GM21825 (cell line): ENCODE measurements around the gene NR1H4.
"Not testable (repeated sequence)": the region's sequence is repeated elsewhere in the genome, so short reads cannot be mapped to it uniquely, and the experiment has no call there.

Experiments
- ATAC-seq: cut with Tn5 transposase; IDR thresholded peaks from one replicate; pipeline ENCODE4 v1.9.1; 2021; ENCODE audit warnings: mild to moderate bottlenecking, moderate library complexity; ENCODE audit not compliant: unreplicated experiment

Gene NR1H4

DNA sequence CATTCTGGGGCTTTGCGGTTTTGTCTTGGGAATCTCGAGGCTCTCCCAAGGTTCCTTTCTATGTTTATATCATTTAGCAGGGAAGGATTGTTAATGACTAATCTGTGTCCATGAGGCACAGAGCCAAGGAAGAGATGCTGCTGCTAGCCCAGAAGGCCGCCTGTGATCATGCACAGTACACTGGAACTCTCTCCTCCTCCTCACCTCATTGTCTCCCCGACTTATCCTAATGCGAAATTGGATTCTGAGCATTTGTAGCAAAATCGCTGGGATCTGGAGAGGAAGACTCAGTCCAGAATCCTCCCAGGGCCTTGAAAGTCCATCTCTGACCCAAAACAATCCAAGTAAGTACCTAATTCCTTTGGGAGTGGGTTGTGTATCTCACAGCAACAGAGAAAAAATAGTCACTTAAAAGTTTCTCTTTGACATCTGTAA is at the start of gene NR1H4:
Gene NR1H4 (plus strand): TSS at position 151 of the 435 bp plus-strand sequence. CDS start 19,458 bp downstream, outside the sequence.
- ATAC-seq, result no peak

GRCh38 chr12:100426145-100426544 is 47.5 kb upstream of the NR1H4 start:
- ATAC-seq, result no peak

- no peak for ATAC-seq
Observed at GRCh38 chr12:100427078-100427477, 46.6 kb upstream of the NR1H4 start.

DNA sequence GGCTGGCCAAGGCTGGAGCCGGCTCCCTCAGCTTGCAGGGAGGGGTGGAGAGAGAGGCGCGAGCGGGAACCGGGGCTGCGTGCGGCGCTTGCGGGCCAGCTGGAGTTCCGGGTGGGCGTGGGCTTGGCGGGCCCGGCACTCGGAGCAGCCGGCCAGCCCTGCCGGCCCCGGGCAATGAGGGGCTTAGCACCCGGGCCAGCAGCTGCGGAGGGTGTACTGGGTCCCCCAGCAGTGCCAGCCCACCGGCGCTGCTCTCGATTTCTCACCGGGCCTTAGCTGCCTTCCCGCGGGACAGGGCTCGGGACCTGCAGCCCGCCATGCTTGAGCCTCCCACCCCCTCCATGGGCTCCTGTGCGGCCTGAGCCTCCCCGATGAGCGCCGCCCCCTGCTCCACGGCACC is 43.4 kb upstream of the NR1H4 start:
- ATAC-seq, result not testable (repeated sequence)

GRCh38 chr12:100433701-100434100 is 40.0 kb upstream of the NR1H4 start:
- no peak for ATAC-seq

DNA sequence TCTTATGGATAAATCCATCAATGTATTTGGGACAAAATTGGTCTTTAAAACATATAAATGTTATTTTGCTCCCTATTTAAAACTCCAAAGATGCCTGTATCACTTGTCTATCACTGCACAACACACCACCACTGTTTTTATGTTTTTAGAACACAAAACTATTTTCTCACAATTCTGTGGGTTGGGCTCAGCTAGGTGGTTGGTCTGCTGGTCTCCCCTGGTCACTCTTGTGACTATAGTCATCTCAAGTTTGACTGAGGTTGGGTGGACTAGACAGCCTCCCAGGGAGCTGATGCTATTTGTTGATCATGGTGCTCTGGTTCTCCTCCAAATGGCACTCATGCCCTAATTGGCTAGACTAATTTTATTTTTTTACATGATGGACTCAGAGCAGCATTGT is 39.5 kb upstream of the NR1H4 start:
- ATAC-seq, result no peak

DNA sequence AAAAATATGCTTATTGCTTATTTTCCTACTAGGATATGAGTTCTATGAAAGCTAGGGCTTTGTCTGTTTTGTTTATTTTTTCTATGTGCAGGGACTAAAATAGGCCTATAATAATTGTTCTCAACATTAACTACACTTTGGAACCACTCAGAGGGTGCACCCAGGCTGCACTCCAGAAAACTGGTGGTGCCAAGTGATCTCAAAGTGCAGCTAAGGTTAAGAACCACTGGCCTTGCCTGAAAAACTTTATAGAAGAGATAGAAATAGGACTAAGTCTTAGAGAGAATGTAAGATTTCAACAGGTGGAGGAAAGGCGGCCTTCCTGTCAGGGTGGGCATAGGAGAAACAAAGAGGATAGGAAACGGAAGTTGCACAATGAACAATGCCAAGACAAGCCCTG is 37.7 kb upstream of the NR1H4 start:
- ATAC-seq, result no peak

- ATAC-seq, result no peak
Observed at GRCh38 chr12:100437038-100437841, 36.4 kb upstream of the NR1H4 start.

DNA sequence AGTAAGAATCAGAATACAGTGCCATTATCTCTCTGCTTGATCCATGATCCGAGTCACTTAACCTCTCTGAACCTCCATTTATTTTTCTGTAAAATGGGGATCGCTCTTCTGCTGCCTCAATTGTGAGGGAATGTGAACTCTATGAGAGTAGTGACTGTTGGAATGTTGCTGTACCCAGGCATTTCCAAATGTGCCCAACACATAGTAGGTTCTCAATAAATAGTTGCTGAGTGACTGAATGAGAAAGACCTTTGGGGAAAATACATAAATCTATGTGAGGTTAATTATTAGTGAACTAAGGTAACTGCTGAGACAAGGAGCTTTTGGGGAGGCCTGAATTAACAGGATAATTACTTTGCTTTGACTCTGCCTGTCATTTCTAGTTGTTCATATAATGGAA is 33.9 kb upstream of the NR1H4 start:
- no peak for ATAC-seq

DNA sequence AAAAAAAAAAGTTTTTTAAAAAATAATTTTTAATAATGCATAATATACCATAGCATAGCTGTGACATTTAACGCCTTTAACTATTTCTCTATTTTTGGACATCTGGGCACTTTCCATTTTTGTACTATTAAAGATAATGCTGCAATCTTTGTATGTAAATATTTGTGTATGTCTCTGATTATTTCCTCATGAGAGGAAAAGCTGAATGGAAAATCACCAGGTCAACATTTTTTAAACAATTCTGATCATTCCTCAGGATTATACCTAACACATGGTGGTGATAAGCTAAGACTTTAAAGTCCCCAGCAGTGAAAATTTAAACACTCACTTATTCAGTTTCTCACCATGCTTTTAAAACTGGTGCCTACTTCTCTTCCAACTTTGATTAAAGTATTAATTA is 31.3 kb upstream of the NR1H4 start:
- no peak for ATAC-seq

GRCh38 chr12:100443434-100443833 is 30.2 kb upstream of the NR1H4 start:
- ATAC-seq, result no peak

GRCh38 chr12:100445081-100445481 is 28.6 kb upstream of the NR1H4 start:
- no peak for ATAC-seq

GRCh38 chr12:100447381-100447780 is 26.3 kb upstream of the NR1H4 start:
- ATAC-seq, result no peak

- no peak for ATAC-seq
Observed at GRCh38 chr12:100448656-100449055, 25.0 kb upstream of the NR1H4 start.

GRCh38 chr12:100450735-100451134 is 22.9 kb upstream of the NR1H4 start:
- no peak for ATAC-seq

GRCh38 chr12:100453951-100454350 is 19.7 kb upstream of the NR1H4 start:
- ATAC-seq, result no peak

DNA sequence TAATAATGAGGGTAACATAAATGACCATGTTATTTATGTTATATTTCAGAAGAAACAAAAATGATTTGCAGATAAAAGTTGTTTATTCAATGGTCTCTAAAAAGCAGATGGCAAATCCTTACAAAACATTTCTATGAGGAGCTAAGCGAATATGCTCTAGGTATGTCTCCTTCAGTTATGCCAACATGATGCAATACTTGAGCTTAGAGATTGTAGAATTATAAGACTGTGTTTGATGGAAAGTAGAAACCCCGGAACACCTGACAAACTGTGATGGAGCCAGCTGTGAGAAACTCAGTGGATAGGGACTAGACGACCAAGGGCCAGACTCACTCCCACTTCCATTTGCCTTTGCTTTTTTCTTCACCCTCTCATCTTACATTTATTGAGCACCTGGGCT is 17.8 kb upstream of the NR1H4 start:
- no peak for ATAC-seq

DNA sequence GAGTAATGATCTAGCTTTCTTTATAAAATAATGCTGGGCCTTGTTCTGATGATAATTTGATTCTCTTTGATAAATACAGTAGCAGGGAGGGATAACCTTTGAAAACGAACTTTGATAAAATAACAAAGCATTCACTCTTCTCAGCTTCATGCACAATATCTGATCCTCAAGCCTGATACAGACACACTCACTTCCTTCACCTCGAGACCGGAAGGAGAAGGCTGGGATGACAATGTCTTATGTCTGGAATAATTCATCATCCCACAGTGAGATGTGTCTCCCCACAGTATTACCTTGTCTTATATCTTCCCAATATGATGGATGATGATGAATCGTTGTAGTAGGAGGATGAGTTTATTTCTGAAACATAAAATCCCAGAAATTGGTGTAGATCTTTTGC is 15.5 kb upstream of the NR1H4 start:
- ATAC-seq, result no peak

DNA sequence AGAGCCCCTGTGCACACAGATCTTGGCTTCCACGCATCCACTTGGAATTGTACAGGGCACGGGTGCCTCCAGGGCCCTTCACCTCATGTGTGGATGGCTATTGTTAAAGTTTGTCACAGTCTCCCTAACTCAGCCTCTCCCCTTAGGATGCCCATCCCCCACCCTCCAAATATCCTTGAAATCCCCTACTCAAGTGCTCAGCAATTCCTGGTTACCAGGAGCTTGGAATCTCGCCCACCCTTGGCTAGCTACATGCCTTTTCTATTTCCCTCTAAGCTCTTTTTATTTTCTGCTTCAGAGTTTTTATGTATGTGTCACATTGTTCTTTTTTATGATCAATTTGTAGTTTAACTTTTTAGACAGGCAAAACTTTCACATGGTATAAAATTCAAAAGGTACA is 13.0 kb upstream of the NR1H4 start:
- no peak for ATAC-seq

DNA sequence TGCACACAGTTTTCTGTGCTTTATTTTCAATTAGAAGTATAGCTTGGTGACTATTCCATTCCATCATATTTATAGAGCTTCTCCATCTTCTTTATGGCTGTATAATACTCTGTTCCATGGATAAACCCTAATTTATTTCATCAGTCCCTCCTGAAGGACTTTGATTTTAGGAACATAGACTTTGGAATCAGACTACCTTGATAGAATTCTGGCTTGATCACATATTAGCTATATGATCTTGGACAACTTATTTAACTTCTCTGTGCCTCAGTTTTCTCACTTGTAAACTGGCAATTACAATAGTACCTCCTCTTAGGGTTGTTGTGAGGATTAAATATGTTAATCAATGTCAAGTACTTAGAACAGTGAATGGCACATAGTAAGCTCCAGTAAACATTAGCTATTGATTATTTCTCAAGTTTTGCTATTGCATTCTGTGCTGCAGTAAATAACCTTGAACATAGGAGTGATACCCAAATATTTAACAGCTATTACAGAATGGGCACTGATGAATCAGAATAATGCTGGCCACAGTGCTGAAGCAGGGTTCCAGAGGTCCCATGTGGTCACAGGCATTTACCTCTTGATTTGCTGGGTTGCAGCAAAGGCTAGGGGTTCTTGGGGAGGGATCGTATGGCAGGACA is 12.2 kb upstream of the NR1H4 start:
- ATAC-seq, result no peak

GRCh38 chr12:100463661-100464060 is 10.0 kb upstream of the NR1H4 start:
- ATAC-seq, result no peak

DNA sequence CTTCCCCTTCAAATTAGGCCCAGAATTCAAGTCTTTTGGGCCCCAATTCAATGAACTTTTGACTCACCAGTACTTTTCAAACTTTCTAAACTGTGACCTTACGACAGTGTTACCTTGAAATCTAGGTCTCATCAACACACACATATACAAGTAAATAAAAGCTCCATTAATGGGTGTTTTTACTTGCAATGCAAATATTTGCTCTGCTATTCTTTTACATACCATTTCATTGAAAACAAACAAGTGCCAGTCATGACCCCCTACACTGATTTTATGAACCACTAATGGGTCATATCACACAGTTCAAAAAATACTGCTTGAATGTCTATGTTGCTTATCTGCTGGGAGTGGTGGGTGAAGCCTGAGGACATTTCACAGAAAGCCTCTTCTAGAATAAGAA is 9.1 kb upstream of the NR1H4 start:
- ATAC-seq, result no peak
